SK-N-SH (cell line): Measurements from ENCODE around the gene PROSER3.

Experiments
- CHD2 ChIP-seq: fragments of 150-350 bp; IDR thresholded peaks from 2 replicates; pipeline ENCODE4 v1.6.1; 2018; ENCODE audit warnings: low read length; ENCODE audit not compliant: partially characterized antibody
- EZH2phosphoT487 ChIP-seq: fragments of 200-600 bp; sonication (generic); IDR thresholded peaks from 2 replicates; pipeline ENCODE4 v1.6.1; 2017; ENCODE audit warnings: low read depth, mixed run types, mild to moderate bottlenecking, antibody characterized with exemption, moderate library complexity, borderline replicate concordance
- FOXJ3 ChIP-seq: sonication (generic); formaldehyde crosslinking; IDR thresholded peaks from 2 replicates; pipeline ENCODE4 v1.5.1; 2020; ENCODE audit warnings: mild to moderate bottlenecking, missing genetic modification reagents
- MEF2A ChIP-seq: IDR thresholded peaks from 2 replicates; pipeline ENCODE4 v1.4.0; 2012; ENCODE audit warnings: low read depth, borderline replicate concordance
- POLR2AphosphoS5 ChIP-seq: IDR thresholded peaks from 2 replicates; pipeline ENCODE4 v1.6.1; 2012; ENCODE audit warnings: low read depth, low read length
- RAD21 ChIP-seq: IDR thresholded peaks from 2 replicates; pipeline ENCODE4 v1.6.1; 2012; ENCODE audit warnings: mild to moderate bottlenecking, low read length
- RFX5 ChIP-seq: IDR thresholded peaks from 2 replicates; pipeline ENCODE4 v1.6.1; 2012; ENCODE audit warnings: mild to moderate bottlenecking, improper control_type of control experiment, low read length
- SIN3A ChIP-seq: IDR thresholded peaks from 2 replicates; pipeline ENCODE4 v1.6.1; 2012; ENCODE audit warnings: low read depth, mild to moderate bottlenecking, low read length, moderate library complexity, borderline replicate concordance
- TEAD4 ChIP-seq: IDR thresholded peaks from 2 replicates; pipeline ENCODE4 v1.4.0; 2012; ENCODE audit warnings: mild to moderate bottlenecking, borderline replicate concordance; ENCODE audit not compliant: insufficient read depth
- YY1 ChIP-seq: IDR thresholded peaks from 2 replicates; pipeline ENCODE4 v1.4.0; 2012; ENCODE audit warnings: low read depth, mild to moderate bottlenecking
- TF ChIP-seq, protein P1 (sequence below): fragments of 200-600 bp; sonication (generic); IDR thresholded peaks from 2 replicates; pipeline ENCODE4 v1.6.1; 2017; ENCODE audit warnings: antibody characterized with exemption, mild to moderate bottlenecking, moderate library complexity
- TF ChIP-seq, protein P2 (sequence below): IDR thresholded peaks from 2 replicates; pipeline ENCODE4 v1.6.1; 2012; ENCODE audit warnings: mild to moderate bottlenecking, low read depth, low read length, moderate library complexity
- TF ChIP-seq, protein P3 (sequence below): fragments of 150-350 bp; IDR thresholded peaks from 2 replicates; pipeline ENCODE4 v1.6.1; 2016; ENCODE audit warnings: mild to moderate bottlenecking, low read depth, low read length
- TF ChIP-seq, protein P4 (sequence below): IDR thresholded peaks from 2 replicates; pipeline ENCODE4 v1.4.0; 2012; ENCODE audit warnings: low read depth, borderline replicate concordance

DNA sequence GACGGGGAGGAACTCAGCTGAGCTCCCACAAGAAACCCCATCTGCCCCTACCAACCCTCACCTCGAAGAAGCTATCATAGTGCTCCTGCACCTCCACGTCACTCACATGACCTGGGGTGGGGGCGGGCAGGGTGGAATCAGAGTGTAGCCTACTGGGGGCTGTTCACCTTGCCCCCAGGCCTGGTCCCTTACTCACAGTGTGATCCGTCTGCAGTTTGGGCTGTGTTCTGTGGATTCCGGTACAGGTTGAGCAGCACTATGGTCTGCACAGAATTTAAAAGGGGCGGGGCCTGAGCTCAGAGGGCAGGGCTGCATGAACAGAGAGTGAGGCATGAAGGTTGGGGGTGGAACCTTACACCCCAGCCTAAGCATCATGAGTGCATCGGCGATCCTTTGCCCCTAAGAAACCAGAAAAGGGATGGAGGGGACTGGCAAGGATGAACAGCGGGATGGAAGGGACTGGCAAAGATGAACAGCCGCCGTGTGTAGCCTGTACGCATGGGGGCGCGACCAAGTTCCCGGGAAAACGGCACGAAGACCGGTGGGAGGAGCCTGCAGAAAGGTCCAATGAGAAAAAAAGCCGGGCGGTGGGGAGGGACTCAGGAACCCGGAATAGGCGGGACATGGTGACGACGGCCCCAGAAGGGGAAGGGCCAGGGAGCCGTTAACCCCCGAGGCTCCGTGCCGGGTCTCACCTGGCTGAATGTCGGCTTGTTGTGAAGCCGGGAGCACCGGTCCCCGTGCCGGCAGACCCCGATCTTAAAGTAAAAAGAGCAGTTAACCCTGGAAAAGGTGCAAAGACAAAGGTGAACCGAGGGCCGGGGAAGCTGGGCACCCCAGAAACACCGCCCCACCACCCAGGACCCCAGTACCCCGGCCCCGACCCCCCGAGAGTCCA is 13.3 kb upstream of the PROSER3 start:
- TF ChIP-seq, protein P1, sequence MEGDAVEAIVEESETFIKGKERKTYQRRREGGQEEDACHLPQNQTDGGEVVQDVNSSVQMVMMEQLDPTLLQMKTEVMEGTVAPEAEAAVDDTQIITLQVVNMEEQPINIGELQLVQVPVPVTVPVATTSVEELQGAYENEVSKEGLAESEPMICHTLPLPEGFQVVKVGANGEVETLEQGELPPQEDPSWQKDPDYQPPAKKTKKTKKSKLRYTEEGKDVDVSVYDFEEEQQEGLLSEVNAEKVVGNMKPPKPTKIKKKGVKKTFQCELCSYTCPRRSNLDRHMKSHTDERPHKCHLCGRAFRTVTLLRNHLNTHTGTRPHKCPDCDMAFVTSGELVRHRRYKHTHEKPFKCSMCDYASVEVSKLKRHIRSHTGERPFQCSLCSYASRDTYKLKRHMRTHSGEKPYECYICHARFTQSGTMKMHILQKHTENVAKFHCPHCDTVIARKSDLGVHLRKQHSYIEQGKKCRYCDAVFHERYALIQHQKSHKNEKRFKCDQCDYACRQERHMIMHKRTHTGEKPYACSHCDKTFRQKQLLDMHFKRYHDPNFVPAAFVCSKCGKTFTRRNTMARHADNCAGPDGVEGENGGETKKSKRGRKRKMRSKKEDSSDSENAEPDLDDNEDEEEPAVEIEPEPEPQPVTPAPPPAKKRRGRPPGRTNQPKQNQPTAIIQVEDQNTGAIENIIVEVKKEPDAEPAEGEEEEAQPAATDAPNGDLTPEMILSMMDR: peak; percentile 52
- TF ChIP-seq MEF2A (no peak), EZH2phosphoT487 (no peak), POLR2AphosphoS5 (peak; percentile 53; the same call in 1 of the 2 replicates), CHD2 (no peak), SIN3A (peak; percentile 54; the same call in 1 of the 2 replicates), FOXJ3 (no peak), YY1 (no peak), RAD21 (no peak), TEAD4 (no peak), RFX5 (peak; percentile 47; the same call in 1 of the 2 replicates)
- TF ChIP-seq, protein P2, sequence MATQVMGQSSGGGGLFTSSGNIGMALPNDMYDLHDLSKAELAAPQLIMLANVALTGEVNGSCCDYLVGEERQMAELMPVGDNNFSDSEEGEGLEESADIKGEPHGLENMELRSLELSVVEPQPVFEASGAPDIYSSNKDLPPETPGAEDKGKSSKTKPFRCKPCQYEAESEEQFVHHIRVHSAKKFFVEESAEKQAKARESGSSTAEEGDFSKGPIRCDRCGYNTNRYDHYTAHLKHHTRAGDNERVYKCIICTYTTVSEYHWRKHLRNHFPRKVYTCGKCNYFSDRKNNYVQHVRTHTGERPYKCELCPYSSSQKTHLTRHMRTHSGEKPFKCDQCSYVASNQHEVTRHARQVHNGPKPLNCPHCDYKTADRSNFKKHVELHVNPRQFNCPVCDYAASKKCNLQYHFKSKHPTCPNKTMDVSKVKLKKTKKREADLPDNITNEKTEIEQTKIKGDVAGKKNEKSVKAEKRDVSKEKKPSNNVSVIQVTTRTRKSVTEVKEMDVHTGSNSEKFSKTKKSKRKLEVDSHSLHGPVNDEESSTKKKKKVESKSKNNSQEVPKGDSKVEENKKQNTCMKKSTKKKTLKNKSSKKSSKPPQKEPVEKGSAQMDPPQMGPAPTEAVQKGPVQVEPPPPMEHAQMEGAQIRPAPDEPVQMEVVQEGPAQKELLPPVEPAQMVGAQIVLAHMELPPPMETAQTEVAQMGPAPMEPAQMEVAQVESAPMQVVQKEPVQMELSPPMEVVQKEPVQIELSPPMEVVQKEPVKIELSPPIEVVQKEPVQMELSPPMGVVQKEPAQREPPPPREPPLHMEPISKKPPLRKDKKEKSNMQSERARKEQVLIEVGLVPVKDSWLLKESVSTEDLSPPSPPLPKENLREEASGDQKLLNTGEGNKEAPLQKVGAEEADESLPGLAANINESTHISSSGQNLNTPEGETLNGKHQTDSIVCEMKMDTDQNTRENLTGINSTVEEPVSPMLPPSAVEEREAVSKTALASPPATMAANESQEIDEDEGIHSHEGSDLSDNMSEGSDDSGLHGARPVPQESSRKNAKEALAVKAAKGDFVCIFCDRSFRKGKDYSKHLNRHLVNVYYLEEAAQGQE: no peak
- TF ChIP-seq, protein P3, sequence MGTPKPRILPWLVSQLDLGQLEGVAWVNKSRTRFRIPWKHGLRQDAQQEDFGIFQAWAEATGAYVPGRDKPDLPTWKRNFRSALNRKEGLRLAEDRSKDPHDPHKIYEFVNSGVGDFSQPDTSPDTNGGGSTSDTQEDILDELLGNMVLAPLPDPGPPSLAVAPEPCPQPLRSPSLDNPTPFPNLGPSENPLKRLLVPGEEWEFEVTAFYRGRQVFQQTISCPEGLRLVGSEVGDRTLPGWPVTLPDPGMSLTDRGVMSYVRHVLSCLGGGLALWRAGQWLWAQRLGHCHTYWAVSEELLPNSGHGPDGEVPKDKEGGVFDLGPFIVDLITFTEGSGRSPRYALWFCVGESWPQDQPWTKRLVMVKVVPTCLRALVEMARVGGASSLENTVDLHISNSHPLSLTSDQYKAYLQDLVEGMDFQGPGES: no peak
- TF ChIP-seq, protein P4, sequence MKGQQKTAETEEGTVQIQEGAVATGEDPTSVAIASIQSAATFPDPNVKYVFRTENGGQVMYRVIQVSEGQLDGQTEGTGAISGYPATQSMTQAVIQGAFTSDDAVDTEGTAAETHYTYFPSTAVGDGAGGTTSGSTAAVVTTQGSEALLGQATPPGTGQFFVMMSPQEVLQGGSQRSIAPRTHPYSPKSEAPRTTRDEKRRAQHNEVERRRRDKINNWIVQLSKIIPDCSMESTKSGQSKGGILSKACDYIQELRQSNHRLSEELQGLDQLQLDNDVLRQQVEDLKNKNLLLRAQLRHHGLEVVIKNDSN: no peak
